Measurements from ENCODE around the gene FN3K. TPM values are rescaled to one million over a fixed set of nuclear protein-coding genes. Genes with fewer than 3 reads are reported as not detected.

FN3K gene
- total and polyA plus RNA-seq, 2 of the 4 experiments (the other 2 are of a cell fraction), result 0.90 to 2.9 TPM

GRCh38 chr17:82736511-82737185 is 1.2 kb downstream of the FN3K start:
- H3K56ac ChIP-seq (ENCODE audit: extremely low read depth, insufficient read depth, low read length), result no peak overlapping the region
- no peak overlapping the region for H3K18ac ChIP-seq (ENCODE audit: low read depth, low read length)
- H3K27ac ChIP-seq (ENCODE audit: insufficient read depth, low read length), result no peak overlapping the region
- H3K27me3 ChIP-seq (ENCODE audit: control insufficient read depth, insufficient read depth, low read length), result no peaks in the 10 kb centered on the region
- H3K9ac ChIP-seq (ENCODE audit: low read depth, low read length), result no peak overlapping the region
- H2BK120ac ChIP-seq (ENCODE audit: low read depth, low read length), result no peak overlapping the region
- no peak overlapping the region for H3K14ac ChIP-seq (replicated peaks; ENCODE audit: low read depth, low read length)
- no peak overlapping the region for H4K91ac ChIP-seq (ENCODE audit: insufficient read depth, low read depth, low read length)
- no peak overlapping the region for H3K4me2 ChIP-seq (ENCODE audit: low read depth, low read length)
- no peak overlapping the region for H2AK5ac ChIP-seq (ENCODE audit: low read depth, low read length)
- ChIA-PET CTCF (interaction anchor here (0.6 kb wide), 1 partner anchor 793 kb away, joined by 3 read pairs; no protein-coding TSS in a partner anchor), POLR2A (ENCODE audit: unreplicated experiment) (no interaction called here)
- no peak overlapping the region for H2AK9ac ChIP-seq (replicated peaks; ENCODE audit: low read depth, low read length, poor library complexity)
- H4K8ac ChIP-seq (ENCODE audit: low read depth in 2 of 2, low read length in 2 of 2), result no peak overlapping the region
- H2AFZ ChIP-seq (replicated peaks; ENCODE audit: low read length, poor library complexity), result no peak overlapping the region
- WGBS, 2 experiments (ENCODE audit: extremely low coverage in 2 of 2, insufficient read length in 1 of 2), result 100% methylated on average over 4 of the region's 18 CpGs; no CpG with 5 or more reads in 1 of the 2 experiments
- in situ Hi-C loops (cut with MboI; ENCODE audit: low sequenced_read_pairs), result no loop called here
- intact Hi-C loops (cut with micrococcal nuclease), result no loop called here
- H4K5ac ChIP-seq (ENCODE audit: low read depth, low read length), result no peak overlapping the region
- H3K9me1 ChIP-seq (ENCODE audit: insufficient read depth, low read length), result no peaks in the 10 kb centered on the region
- no peak overlapping the region for H3K23ac ChIP-seq (ENCODE audit: low read depth, low read length)
- H3K9me3 ChIP-seq (ENCODE audit: control insufficient read depth, insufficient read depth, low read length), result peaks cover 21% of the 10 kb centered on the region
- no peak for TF ChIP-seq MXI1 (IDR thresholded peaks at IDR 0.05; ENCODE audit: borderline replicate concordance, low read depth, low read length)
- no peak for TF ChIP-seq SMC3 (IDR thresholded peaks at IDR 0.05; ENCODE audit: low read depth, low read length)
- no peak for TF ChIP-seq POLR2A (IDR thresholded peaks at IDR 0.05; ENCODE audit: low read depth, low read length)
- TF ChIP-seq MAZ (IDR thresholded peaks at IDR 0.05; ENCODE audit: borderline replicate concordance, low read depth, low read length), result no peak
- TF ChIP-seq RAD21 (IDR thresholded peaks at IDR 0.05; ENCODE audit: low read length), result no peak
- no peak for TF ChIP-seq CEBPB (IDR thresholded peaks at IDR 0.05; ENCODE audit: low read depth, low read length)
- dilution Hi-C loops (cut with HindIII; ENCODE audit: low sequenced_read_pairs, unreplicated experiment), result no loop called here
- BruUV-seq (replicated peaks), result no TSS peak
- no peaks in the 10 kb centered on the region for H4K20me1 ChIP-seq (ENCODE audit: insufficient read depth, low read length)
- DNase-seq (no peak), ATAC-seq (ENCODE audit: low read depth) (no peak)
- H3K36me3 ChIP-seq (ENCODE audit: control insufficient read depth, insufficient read depth, low read length), result peaks cover 18% of the 10 kb centered on the region
- H2BK15ac ChIP-seq (ENCODE audit: low read depth, low read length), result no peak overlapping the region
- H3K4me3 ChIP-seq (ENCODE audit: insufficient read depth, low read depth, low read length), result no peak overlapping the region
- H2BK5ac ChIP-seq (ENCODE audit: low read depth, low read length, poor library complexity, severe bottlenecking), result no peak overlapping the region
- no peak overlapping the region for H2BK20ac ChIP-seq (ENCODE audit: low read depth, low read length)
- peaks cover 7% of the 10 kb centered on the region for H3K4me1 ChIP-seq (ENCODE audit: control insufficient read depth, insufficient read depth, low read length)
- H3K4ac ChIP-seq (ENCODE audit: low read depth, low read length), result no peak overlapping the region
- peaks cover 0 to 4% of the 10 kb centered on the region in 2 experiments; a peak in 1 of 4 replicates for H3K79me1 ChIP-seq (ENCODE audit: low read depth in 1 of 2, low read length in 2 of 2)
